Measurements from ENCODE around the gene CRB1.

GRCh38 chr1:197222025-197222685 is 45.9 kb upstream of the CRB1 start:
- no peak for TF ChIP-seq SRF (IDR thresholded peaks at IDR 0.05; ENCODE audit: low read depth, low read length)
- no peak for TF ChIP-seq TAF1 (IDR thresholded peaks at IDR 0.05; ENCODE audit: low read depth, low read length)
- TF ChIP-seq BRCA1 (IDR thresholded peaks at IDR 0.05; ENCODE audit: low read depth, low read length), result no peak
- TF ChIP-seq CHD2 (IDR thresholded peaks at IDR 0.05; ENCODE audit: low read length), result no peak
- TF ChIP-seq FOSL1 (IDR thresholded peaks at IDR 0.05; ENCODE audit: insufficient read depth, low read depth, low read length), result no peak
- no peak for TF ChIP-seq NRF1 (IDR thresholded peaks at IDR 0.05; ENCODE audit: low read depth, low read length)
- no peak for TF ChIP-seq CBX5 (IDR thresholded peaks at IDR 0.05; ENCODE audit: low read depth, low read length)
- TF ChIP-seq, protein P1, sequence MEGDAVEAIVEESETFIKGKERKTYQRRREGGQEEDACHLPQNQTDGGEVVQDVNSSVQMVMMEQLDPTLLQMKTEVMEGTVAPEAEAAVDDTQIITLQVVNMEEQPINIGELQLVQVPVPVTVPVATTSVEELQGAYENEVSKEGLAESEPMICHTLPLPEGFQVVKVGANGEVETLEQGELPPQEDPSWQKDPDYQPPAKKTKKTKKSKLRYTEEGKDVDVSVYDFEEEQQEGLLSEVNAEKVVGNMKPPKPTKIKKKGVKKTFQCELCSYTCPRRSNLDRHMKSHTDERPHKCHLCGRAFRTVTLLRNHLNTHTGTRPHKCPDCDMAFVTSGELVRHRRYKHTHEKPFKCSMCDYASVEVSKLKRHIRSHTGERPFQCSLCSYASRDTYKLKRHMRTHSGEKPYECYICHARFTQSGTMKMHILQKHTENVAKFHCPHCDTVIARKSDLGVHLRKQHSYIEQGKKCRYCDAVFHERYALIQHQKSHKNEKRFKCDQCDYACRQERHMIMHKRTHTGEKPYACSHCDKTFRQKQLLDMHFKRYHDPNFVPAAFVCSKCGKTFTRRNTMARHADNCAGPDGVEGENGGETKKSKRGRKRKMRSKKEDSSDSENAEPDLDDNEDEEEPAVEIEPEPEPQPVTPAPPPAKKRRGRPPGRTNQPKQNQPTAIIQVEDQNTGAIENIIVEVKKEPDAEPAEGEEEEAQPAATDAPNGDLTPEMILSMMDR (IDR thresholded peaks at IDR 0.05; ENCODE audit: control extremely low read depth in 1 of 3, insufficient read depth in 1 of 3, low read depth in 1 of 3, low read length in 3 of 3), result no peak
- no peak for TF ChIP-seq SP2 (IDR thresholded peaks at IDR 0.05; ENCODE audit: low read length)
- no peak for TF ChIP-seq JUN (IDR thresholded peaks at IDR 0.05; ENCODE audit: low read depth, low read length)
- TF ChIP-seq POLR2A (IDR thresholded peaks at IDR 0.05; ENCODE audit: control extremely low read depth in 1 of 2, low read depth in 2 of 2, low read length in 2 of 2), result no peak
- no peak for TF ChIP-seq TEAD4 (IDR thresholded peaks at IDR 0.05; ENCODE audit: low read depth, low read length)
